Retinal pigment epithelial cell (primary cell): Measurements from ENCODE around the gene ITGA11.

Source experiments
- DNase-seq: peaks from one replicate; pipeline ENCODE4 v3.0.0-alpha.2; 2010; ENCODE audit warnings: low read depth
- H3K4me3 ChIP-seq: 2 replicates; pipeline ENCODE4 v1.5.1; 2011; ENCODE audit warnings: mild to moderate bottlenecking, low read length, control low read depth, moderate library complexity
- TF ChIP-seq, protein P1 (sequence below): conservative IDR thresholded peaks from 2 replicates; pipeline ENCODE4 v1.5.1; 2011; ENCODE audit warnings: low read depth, low read length, control low read depth, inconsistent platforms

Gene ITGA11

DNA sequence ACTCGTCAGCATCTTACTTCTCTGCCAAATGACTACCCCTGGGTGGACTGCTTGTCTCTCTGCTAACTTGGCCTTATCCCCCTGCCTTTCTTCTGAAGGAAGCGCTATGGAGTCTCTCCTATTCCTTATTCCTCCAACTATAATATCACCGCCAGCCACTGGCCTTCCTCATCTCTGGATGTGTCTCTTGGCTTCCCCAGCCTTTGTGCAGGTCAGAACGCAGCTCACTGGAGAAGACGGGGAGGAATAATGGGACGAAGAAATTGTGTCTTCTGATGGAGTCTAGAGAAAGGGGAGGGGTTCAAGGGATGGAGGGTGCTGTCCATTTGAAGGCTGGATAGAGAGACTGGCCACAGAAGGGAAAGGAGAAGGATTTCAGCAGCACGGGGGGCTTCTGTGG is 16.9 kb downstream of the ITGA11 start:
- TF ChIP-seq, protein P1, sequence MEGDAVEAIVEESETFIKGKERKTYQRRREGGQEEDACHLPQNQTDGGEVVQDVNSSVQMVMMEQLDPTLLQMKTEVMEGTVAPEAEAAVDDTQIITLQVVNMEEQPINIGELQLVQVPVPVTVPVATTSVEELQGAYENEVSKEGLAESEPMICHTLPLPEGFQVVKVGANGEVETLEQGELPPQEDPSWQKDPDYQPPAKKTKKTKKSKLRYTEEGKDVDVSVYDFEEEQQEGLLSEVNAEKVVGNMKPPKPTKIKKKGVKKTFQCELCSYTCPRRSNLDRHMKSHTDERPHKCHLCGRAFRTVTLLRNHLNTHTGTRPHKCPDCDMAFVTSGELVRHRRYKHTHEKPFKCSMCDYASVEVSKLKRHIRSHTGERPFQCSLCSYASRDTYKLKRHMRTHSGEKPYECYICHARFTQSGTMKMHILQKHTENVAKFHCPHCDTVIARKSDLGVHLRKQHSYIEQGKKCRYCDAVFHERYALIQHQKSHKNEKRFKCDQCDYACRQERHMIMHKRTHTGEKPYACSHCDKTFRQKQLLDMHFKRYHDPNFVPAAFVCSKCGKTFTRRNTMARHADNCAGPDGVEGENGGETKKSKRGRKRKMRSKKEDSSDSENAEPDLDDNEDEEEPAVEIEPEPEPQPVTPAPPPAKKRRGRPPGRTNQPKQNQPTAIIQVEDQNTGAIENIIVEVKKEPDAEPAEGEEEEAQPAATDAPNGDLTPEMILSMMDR, result no peak
- no peak for DNase-seq

DNA sequence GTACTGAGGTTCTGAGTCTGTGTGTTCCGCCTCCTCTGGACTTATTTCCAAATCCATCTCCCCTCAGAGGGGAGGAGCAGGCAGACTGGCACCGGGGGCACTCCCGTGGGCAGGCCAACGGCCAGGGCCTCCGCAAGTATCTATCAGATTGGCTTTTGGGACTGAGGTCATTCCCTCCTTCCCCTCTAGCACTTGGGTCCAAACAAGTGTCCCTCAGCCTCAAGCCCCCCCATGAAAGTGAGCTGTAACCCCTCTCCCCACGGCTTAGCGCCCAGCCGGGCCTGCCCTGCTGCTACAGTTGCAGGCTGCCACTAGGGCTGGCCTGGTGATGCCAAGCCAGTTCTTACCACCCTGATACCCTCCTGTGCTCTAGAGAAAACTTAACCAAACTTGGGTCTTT is 17.4 kb downstream of the ITGA11 start:
- H3K4me3 ChIP-seq, result no peak overlapping the region
- TF ChIP-seq, protein P1, result no peak
- no peak for DNase-seq

More for the DNA sequence above, 16.9 kb downstream of the ITGA11 start:
- H3K4me3 ChIP-seq, result no peak overlapping the region

DNA sequence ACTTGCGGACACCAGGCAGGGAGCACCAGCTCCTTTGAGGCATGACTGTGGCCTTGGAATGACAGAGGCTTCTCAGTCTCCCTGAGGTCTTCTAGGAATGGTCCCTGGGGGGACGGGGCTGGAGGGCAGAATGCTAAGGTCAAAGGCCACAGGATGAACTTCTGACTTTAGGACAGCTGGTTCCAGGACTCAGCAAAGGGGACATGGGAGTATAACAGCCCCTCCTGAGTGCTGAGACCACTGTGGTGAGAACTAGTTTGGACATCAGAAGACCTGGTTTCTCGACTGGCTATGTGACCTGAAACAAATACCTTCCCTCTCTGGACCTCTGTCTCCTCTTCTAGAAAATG is 17.8 kb downstream of the ITGA11 start:
- no peak overlapping the region for H3K4me3 ChIP-seq
- no peak for DNase-seq
- TF ChIP-seq, protein P1, result no peak

DNA sequence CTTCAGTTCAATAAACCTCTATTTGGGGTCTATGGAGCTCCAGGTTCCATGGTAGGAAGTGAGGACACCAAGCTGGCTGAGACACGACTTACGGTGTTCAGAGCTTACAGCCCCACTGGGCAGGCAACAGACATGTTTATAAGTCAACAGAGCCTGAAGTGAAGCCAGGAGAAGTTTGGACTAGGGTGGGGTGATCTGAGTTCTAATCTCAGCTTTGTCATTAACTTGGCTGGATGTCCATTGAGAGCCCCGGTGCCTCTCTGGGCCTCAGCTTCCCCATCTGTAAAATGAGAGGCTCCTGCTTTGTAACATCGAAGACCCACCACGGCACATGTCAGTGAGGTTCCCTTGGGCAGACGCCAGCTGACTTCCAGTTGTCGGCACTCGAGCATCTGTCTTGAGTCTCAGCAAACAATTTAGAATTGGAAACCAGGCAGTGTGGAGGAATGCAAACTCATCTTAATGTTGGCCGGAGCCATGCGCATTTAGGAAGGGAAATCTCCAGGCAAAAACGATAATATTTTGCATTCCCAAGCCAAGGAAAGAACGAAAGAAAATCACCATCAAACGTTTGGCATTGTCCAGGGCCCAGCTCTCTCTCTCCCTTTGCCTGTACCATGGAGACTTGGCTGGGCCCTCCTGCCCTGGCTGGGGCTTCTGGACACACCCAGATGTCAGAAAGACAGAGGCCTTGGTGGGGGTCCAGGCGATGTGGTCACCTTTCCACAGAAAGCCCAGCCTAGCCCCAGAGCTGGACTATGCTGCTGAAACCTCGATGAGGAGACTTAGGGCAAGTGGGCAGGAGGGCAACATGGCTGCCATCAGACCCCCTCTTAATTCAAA is 18.4 kb downstream of the ITGA11 start:
- TF ChIP-seq, protein P1, result no peak
- DNase-seq, result no peak
- no peak overlapping the region for H3K4me3 ChIP-seq

DNA sequence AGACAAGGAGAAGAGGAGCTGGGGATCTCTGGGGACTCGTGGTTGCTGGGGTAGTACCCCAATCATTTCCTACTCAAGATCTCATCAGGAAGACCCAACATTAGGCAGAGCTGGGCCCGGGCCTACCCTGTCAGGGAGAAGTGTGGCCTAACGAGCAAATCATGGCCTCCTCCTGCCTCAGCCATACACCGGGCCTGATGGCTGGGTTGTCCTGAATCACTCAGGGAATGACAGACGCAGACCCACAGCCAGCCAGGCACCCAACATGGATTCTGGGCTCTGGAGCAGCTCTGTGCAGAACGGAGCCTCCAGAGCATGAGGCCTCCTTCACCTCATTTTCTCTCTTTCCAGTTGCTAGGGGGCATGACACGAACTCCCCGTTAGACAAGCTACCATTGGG is 19.7 kb downstream of the ITGA11 start:
- no peak for DNase-seq
- no peak overlapping the region for H3K4me3 ChIP-seq
- TF ChIP-seq, protein P1, result no peak

DNA sequence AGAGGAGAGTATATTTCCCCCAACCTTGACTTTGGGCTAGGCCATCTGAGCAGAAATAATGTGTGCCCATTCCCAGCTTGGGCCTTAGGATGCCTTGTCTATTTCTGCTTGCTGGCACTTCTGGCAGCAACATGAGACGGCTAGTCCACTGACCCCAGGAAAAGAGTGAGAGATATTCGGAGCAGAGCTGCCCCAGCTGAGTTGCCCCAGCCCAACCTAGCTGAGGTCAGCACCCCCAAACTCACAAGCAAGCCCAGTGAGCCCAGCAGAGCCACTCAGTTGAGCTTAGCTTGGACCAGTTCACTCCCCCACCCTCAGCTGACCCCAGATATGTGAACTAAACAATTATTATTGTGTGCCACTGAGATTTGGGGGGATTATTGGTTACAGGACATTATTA is 20.2 kb downstream of the ITGA11 start:
- TF ChIP-seq, protein P1, result no peak
- no peak overlapping the region for H3K4me3 ChIP-seq
- no peak for DNase-seq

DNA sequence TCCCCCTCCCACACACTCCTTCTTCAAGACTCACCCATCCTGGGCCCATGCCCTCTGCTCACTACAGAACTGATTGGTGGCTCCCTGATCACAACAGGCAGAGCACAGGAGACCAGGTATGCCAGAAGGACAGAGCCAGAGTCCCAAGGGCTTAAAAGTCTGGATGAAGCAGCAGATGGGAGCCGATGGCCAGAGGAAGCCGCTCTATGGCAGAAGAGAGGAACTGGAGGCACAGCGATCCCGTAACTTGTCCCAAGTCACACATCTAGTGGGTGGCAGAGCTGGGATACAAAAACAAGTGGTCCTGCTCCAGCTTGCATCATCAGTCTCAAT is 20.7 kb downstream of the ITGA11 start:
- DNase-seq, result no peak
- no peak overlapping the region for H3K4me3 ChIP-seq
- TF ChIP-seq, protein P1, result no peak
